Activated T-cell treated with anti-CD3 and anti-CD28 coated beads, Interleukin-2, amount 50 U/mL, for 48 hours (primary cell): ENCODE data around the gene CD300LB.

Source experiments
- DNase-seq, 2 experiments: peaks; one replicate each; pipeline ENCODE4 v3.0.0-alpha.2; 2020

Gene CD300LB

DNA sequence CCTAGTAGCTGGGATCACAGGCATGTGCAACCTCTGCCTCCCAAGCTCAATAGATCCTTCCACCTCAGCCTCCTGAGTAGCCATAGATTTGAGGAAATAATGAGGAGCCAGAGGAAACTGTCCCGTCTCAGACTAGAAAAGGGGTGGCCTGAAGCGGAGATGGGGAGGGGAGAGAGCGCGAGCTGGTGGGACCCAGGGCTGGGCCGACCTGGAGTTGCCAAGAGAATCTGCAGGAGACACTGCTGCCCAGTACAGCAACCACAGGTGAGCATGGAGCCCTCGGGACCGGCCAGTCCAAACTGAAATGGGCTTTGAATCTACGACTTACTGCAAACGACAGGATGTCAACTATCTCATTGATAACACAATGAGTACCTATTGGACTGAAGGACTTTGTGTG lies 40.6 kb downstream of the CD300LB start:
- peak in 1 of 2 experiments; percentile 11 for DNase-seq

DNA sequence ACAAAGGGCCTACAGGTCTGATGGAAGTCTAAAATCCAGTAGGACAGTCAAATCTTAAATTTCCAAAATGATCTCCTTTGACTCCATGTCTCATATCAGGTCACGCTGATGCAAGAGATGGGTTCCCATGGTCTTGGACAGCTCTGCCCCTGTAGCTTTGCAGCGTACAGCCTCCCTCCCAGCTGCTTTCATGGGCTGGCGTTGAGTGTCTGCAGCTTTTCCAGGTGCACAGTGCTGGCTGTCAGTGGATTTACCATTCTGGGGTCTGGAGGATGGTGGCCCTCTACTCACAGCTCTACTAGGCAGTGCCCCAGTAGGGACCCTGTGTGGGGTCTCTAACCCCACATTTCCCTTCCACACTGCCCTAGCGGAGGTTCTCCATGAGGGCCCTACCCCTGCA lies 43.0 kb downstream of the CD300LB start:
- DNase-seq = peak in 1 of 2 experiments; percentile 10

DNA sequence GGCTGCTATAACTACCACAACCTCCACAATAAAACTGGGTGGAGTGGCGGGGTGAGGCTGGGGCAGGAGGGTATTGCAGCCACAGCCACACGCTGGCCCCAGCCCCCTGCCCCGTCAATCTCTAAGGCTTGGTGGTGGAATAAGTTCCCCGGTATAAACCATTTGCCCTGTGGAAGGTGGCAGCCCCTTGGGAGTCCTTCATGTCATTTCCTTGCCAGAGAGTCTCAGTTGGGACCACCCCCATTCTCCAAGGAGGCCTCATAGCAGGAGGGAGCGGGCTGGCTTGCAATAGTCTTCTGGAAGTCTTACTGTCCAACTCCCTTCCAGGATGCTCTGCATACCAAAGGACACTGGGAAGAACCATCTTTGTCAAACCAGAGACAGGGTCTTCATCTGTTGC lies 45.4 kb downstream of the CD300LB start:
- no peak for DNase-seq

DNA sequence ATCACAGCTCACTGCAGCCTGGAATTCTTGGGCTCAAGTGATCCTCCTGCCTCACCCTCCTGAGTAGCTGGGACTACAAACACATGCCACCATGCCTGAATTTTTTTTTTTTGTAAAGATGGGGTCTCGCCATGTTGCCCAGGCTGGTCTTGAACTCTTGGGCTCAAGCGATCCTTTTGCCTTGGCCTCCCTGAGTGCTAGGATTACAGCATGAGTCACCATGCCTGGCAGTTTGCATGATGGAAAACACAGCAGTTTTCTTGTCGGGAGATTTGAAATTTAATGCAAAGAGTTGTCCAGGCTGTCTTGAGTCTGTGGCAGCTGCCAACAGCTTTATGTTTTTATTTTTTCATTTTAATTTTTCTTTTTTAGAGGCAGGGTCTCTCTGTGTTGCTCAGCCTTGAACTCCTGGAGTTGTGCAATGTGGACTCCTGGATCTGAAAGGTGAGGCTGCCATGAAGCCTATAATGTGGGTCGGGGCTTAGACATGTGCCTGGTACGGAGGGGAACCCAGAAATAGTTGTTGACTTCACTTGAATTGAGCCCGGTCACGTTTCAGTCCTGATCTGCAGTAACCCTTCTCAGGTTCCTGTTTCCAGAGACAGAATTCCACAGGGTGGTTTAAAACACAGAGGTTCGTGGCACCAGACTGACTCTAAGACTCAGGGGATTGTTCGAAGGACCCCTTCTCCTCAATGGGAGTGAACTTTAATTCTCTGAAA lies 46.1 kb downstream of the CD300LB start:
- DNase-seq = peak in 1 of 2 experiments; percentile 6

DNA sequence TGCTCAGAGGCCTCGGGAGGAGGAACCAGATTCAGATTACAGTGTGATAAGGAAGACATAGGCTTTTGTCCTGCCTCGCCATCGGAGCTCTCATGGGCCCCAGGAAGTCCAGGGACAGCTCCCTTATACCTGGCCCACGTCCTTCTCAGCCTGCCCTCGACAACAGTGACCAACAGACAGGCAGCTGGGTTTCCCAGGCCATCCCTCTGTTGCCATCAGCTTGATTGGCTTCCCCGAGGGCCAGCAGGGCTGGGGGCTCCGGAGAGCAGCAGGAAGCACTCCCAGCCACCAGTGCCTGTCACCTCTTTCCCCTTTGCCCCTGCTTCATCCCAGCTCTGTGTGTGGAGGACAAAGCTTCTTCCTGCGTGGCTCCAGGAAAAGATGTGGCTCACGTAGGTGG lies 47.2 kb downstream of the CD300LB start:
- no peak for DNase-seq

DNA sequence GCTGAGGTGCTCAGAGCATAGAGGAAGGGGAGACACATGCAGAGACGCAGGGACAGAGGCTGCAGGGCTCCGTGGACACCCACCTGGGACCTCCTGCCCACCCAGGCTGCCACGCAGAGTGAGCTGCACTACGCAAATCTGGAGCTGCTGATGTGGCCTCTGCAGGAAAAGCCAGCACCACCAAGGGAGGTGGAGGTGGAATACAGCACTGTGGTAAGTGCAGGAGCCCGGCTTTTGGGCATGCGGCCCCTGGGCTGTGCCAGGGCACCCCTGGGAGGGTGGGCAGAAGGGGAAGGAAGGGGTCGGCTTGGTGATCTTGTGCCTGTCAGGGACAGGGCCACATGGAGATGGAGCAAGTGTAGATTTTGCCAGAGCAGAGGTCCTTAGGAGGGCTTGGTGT lies 49.7 kb downstream of the CD300LB start:
- no peak for DNase-seq

DNA sequence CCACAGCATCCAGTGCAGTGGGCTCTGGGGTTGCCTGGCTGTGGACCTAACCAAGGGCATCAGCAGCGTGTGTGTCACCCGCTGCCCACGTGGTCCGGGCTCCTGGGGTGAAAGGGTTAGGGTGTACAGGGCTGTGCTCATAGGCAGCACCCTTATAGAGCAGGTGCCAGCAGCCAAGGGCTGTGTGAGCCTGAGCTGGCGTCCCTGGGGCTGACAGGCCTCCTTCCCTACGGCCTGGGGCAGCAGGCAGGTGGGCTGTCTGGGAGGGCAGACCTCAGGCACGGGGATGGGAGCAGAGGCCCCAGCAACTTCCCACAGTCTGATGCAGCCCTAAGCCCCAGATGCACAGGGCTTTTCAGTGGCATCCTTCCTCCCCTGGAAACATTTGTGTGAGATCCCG lies 51.0 kb downstream of the CD300LB start:
- no peak for DNase-seq

DNA sequence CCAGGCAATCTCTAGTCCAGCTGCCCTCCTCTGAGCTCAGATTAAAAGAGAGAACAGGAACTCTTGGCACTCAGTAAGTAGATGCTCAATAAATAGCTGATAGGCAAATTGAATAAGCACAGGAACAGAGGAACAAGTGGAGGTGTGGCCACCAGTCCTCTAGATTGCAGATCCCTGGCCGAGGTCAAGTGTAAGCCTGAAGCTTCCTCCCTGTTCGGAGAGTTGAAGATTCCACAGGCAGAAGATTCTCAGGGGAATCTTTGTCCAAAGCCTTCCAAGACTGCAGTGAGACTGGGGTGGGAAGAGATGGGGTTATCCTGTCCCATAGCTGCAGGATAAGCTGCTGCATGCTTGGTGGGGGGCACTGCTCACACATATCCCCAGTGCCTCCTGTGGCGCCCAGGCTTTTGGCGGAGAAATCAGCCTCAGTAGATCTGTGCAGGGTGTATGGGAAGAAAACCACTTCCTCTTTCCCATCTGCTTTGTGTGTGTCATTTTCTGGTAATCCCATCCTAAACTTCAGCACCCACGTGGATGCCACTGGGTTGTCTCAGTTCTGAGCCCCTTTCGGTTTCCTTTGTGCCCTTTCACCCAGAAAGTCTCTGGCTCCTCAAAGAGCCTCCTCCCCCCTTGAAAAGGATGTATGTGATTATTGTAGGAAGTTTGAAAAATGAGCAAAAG lies 52.7 kb downstream of the CD300LB start:
- DNase-seq = peak; percentile 29 to 41

DNA sequence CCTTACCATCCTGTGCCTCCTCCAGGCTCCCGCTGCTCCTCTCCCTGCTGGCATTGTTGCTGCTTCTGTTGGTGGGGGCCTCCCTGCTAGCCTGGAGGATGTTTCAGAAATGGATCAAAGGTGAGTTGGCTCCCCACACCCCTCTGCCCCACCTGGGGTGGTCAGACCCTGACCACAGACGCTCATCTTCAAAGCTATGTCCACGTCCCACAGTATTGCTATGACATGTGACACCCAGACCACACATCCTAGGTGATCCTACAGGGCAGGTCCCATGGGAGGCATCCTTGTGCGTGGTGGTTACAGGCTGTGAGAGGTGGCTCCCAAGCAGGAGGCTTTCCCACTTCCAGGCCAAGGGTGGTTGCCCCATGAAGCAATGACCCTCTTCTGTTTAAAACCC lies 53.9 kb downstream of the CD300LB start:
- DNase-seq = no peak

DNA sequence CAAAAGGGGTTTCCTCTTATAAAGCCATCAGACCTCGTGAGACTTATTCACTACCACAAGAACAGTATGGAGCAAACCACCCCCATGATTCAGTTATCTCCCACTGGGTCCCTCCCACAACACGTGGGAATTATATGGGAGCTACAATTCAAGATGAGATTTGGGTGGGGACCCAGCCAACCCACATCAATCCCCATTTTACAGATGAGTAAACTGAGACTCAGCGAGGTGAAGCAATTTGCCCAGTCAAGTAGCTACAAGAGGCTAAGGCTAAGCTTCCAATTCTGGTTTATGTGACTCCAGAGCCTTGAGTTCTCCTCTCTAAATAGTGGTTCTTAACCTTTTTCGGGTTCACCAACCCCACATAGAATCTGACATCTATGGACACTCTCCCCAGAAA lies 56.1 kb downstream of the CD300LB start:
- no peak for DNase-seq

DNA sequence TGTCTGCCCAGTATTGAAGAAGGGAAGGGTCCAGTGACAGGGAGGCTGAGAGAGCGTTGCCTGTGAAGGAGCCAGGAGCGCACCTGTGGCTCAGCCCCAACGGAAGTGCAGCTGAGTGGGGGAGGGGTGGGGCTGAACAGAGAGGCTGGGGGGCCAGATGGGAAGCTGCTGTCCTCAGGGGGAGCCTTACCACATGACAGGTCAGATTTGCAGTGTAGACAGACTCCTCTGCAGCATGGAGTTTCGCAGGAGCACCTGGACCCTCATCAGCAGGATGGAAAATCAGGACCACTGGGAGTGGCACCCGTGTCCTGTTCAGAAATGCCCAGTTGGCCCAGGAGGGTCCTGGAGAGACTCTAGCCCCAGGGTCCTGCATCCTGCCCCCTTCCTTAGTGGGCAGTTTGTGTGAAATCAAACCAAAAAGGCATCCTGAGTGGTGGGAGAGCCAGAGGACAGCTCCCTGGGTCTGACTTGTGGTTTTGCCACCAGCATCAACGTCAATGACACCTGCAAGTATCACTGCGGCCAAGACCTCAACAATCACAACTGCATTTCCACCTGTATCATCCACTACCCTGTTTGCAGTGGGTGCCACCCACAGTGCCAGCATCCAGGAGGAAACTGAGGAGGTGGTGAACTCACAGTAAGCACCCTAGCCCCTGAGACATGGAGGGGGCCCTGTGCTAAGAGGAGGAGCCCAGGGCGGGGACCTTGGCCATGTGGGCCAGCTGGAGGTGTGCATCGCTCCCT lies 57.1 kb downstream of the CD300LB start:
- no peak for DNase-seq

DNA sequence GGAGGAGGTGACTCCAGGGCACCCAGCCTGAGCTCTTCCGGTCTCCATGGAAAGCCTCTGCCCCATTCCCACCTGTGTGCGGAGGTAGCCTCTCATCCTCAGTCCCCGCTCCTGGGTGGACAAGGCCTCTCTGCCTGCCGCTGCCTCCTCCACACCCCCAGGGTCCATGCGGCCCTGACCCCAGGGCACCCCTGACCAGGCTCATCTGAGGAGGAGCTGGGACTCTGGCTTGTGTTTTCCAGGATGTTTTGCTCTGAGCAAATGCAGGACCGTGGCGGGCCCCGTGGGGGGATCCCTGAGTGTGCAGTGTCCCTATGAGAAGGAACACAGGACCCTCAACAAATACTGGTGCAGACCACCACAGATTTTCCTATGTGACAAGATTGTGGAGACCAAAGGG lies 58.0 kb downstream of the CD300LB start:
- DNase-seq = no peak

DNA sequence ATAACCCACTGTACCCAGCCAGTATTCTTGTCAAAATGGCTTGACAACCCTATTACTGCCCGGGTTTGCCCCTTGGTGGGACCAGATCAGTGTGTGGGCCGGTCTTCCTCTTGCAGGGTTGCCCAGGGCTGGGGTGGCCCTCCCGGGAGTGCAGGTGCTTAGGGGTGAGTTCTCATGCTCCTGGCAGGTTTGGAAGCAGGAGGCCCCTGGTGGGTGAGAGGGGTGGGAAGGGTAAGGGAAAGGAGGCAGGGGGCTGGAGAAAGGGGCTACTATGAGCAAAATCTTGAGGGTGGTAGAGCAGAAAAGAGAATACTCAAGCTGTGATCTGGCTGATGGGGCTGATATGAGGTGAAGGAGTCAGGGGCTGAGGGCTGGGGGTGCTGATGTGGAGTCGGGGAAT lies 58.4 kb downstream of the CD300LB start:
- DNase-seq = no peak

DNA sequence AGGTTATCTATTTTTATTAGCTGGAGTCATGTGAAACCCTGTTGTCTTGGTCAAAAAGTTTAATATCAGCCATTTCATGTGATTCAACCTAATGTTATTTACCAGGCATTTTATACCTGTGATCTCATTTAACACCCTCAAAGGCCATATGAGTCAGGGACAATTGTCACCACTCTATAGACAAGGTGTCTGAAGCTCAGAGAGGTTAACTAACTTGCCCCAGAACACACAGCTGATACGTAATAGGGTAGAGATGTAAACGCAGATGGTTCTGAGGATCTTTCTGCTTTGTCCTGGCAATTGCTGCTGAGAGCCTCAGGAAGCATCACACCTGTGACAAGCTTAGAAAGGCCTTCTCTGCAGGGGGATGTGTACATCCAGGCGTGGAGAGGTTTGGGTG lies 59.9 kb downstream of the CD300LB start:
- no peak for DNase-seq
